HEK293T (cell line): ENCODE measurements around the gene ADRB1.

Experiments used
- CTCF ChIA-PET: fragments of 350-600 bp; formaldehyde crosslinking; extraction: SDS; loops from one replicate; lab custom pipeline; 2021; ENCODE audit warnings: antibody characterized with exemption, inconsistent platforms; lab: Yijun Ruan, JAX
- POLR2A ChIA-PET: fragments of 350-600 bp; formaldehyde crosslinking; extraction: SDS; loops from one replicate; lab custom pipeline; 2020; ENCODE audit warnings: antibody characterized with exemption, inconsistent platforms; lab: Yijun Ruan, JAX
- DNase-seq: peaks from one replicate; pipeline ENCODE4 v3.0.0; 2012; ENCODE audit warnings: mixed read lengths; ENCODE audit errors: extremely low spot score
- ARNT ChIP-seq: fragments of 450-650 bp; IDR thresholded peaks from 2 replicates; pipeline ENCODE4 v1.6.1; 2017; ENCODE audit warnings: mild to moderate bottlenecking
- BHLHE40 ChIP-seq: fragments of 450-650 bp; IDR thresholded peaks from 2 replicates; pipeline ENCODE4 v1.6.1; 2016; ENCODE audit warnings: mild to moderate bottlenecking, moderate library complexity, borderline replicate concordance
- CTBP1 ChIP-seq: fragments of 450-650 bp; IDR thresholded peaks from 2 replicates; pipeline ENCODE4 v1.6.1; 2016; ENCODE audit warnings: borderline replicate concordance
- ELF4 ChIP-seq: fragments of 450-650 bp; IDR thresholded peaks from 2 replicates; pipeline ENCODE4 v1.6.1; 2017; ENCODE audit warnings: antibody characterized with exemption
- FOXA1 ChIP-seq: fragments of 450-650 bp; IDR thresholded peaks from 2 replicates; pipeline ENCODE4 v1.6.1; 2016; ENCODE audit warnings: mild to moderate bottlenecking
- FOXK2 ChIP-seq: fragments of 450-650 bp; IDR thresholded peaks from 2 replicates; pipeline ENCODE4 v1.6.1; 2016; ENCODE audit warnings: mild to moderate bottlenecking
- FOXM1 ChIP-seq: fragments of 450-650 bp; IDR thresholded peaks from 2 replicates; pipeline ENCODE4 v1.6.1; 2017; ENCODE audit warnings: mild to moderate bottlenecking, borderline replicate concordance
- HDGF ChIP-seq: fragments of 450-650 bp; IDR thresholded peaks from 2 replicates; pipeline ENCODE4 v1.6.1; 2017; ENCODE audit warnings: antibody characterized with exemption, borderline replicate concordance
- L3MBTL2 ChIP-seq: fragments of 450-650 bp; conservative IDR thresholded peaks from 2 replicates; pipeline ENCODE4 v1.6.1; 2016; ENCODE audit warnings: mild to moderate bottlenecking
- LEF1 ChIP-seq: fragments of 450-650 bp; IDR thresholded peaks from 2 replicates; pipeline ENCODE4 v1.6.1; 2017; ENCODE audit warnings: mild to moderate bottlenecking, borderline replicate concordance
- NFRKB ChIP-seq: fragments of 450-650 bp; IDR thresholded peaks from 2 replicates; pipeline ENCODE4 v1.6.1; 2016; ENCODE audit warnings: mild to moderate bottlenecking, moderate library complexity
- SP1 ChIP-seq: fragments of 450-650 bp; IDR thresholded peaks from 2 replicates; pipeline ENCODE4 v1.6.1; 2017
- SUZ12 ChIP-seq: fragments of 450-650 bp; IDR thresholded peaks from 2 replicates; pipeline ENCODE4 v1.6.1; 2016; ENCODE audit warnings: mild to moderate bottlenecking
- TARDBP ChIP-seq: fragments of 450-650 bp; IDR thresholded peaks from 2 replicates; pipeline ENCODE4 v1.6.1; 2016
- ZNF384 ChIP-seq: fragments of 450-650 bp; IDR thresholded peaks from 2 replicates; pipeline ENCODE4 v1.6.1; 2016
- TF ChIP-seq, protein P1 (sequence below): fragments of 450-650 bp; IDR thresholded peaks from 2 replicates; pipeline ENCODE4 v1.6.1; 2016

Gene ADRB1

DNA sequence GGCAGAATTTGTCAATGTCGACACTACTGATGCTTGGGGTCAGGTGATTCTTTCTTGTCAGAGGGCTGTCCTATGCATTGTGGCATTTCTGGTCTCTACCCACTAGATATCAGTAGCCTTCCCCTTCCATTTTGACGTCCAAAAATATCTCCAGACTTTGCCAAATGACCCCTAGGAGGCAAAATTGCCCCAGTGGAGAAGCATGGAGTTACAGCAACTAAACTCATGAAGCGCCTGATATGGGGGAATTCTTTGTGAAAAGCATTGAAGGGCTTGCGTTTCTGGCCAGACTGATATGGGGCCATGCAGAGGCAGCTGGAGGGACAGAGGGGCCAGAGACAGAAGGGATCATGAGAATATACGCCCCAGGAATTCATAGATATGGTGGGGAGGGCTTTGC, 43.6 kb downstream of the ADRB1 start:
- CTCF ChIA-PET = interaction anchor here (0.6 kb wide), 1 partner anchor 14 kb away, joined by 3 read pairs; no protein-coding TSS in a partner anchor
- POLR2A ChIA-PET = no interaction called here
- TF ChIP-seq BHLHE40 (no peak), ZNF384 (no peak), LEF1 (no peak), TARDBP (no peak), FOXK2 (no peak), CTBP1 (no peak), FOXM1 (no peak), ARNT (no peak), SUZ12 (no peak), L3MBTL2 (no peak), HDGF (no peak), ELF4 (no peak)
- TF ChIP-seq, protein P1, sequence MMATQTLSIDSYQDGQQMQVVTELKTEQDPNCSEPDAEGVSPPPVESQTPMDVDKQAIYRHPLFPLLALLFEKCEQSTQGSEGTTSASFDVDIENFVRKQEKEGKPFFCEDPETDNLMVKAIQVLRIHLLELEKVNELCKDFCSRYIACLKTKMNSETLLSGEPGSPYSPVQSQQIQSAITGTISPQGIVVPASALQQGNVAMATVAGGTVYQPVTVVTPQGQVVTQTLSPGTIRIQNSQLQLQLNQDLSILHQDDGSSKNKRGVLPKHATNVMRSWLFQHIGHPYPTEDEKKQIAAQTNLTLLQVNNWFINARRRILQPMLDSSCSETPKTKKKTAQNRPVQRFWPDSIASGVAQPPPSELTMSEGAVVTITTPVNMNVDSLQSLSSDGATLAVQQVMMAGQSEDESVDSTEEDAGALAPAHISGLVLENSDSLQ = no peak
- no peak for DNase-seq

DNA sequence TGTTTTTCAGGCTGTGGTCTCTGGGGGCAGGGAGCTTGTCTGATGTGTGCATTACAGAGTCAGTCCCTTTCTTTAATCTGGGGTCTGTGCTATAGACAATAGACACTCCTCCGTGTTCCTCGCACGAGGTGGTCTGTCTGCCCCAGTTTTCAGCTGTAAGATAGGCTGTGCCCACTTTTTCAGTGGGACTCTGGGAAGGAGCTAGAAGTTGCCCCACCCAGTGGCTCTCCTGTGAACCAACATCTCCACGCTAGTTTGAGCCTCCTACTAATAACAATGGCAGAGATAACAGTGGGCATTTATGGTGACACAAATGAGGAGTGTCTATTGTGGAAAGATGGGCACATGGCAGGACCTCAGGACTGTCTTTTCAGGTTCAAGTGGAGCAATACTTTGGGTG, 44.0 kb downstream of the ADRB1 start:
- POLR2A ChIA-PET = no interaction called here
- CTCF ChIA-PET = interaction anchor here (0.6 kb wide), 1 partner anchor 13 kb away, joined by 3 read pairs; no protein-coding TSS in a partner anchor
- no peak for DNase-seq
- TF ChIP-seq ARNT (no peak), ZNF384 (no peak), FOXA1 (no peak), LEF1 (no peak), SP1 (no peak), CTBP1 (no peak), FOXK2 (no peak), NFRKB (no peak), BHLHE40 (no peak), HDGF (no peak), FOXM1 (no peak), L3MBTL2 (no peak), ELF4 (no peak), SUZ12 (no peak), TARDBP (no peak)
- TF ChIP-seq, protein P1 = no peak

DNA sequence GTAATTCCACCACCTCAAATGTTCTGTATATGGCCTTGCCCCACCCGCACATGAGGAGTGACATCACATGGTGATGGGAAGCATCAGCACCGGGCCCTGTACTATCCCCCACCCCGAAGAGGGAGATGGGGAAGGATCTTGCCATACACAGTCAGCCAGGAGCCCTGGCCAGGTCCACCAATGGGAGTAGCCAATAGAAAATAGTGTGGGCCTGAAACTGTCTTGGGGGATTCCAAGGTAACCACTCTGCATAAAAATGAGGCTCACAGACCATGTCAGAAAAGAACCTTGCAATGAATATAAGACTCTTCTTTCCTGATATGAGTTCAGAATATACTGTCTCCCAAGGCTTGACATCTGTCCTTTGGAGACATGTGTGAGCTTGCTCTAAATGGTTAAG, 51.1 kb downstream of the ADRB1 start:
- CTCF ChIA-PET = no interaction called here
- POLR2A ChIA-PET = no interaction called here
- TF ChIP-seq HDGF (no peak), L3MBTL2 (no peak), FOXK2 (no peak), FOXM1 (no peak), CTBP1 (no peak), ELF4 (no peak), SP1 (no peak), TARDBP (no peak), NFRKB (no peak), ZNF384 (no peak), ARNT (no peak), FOXA1 (no peak), BHLHE40 (no peak), SUZ12 (no peak), LEF1 (no peak)
- TF ChIP-seq, protein P1 = no peak
- DNase-seq = no peak

DNA sequence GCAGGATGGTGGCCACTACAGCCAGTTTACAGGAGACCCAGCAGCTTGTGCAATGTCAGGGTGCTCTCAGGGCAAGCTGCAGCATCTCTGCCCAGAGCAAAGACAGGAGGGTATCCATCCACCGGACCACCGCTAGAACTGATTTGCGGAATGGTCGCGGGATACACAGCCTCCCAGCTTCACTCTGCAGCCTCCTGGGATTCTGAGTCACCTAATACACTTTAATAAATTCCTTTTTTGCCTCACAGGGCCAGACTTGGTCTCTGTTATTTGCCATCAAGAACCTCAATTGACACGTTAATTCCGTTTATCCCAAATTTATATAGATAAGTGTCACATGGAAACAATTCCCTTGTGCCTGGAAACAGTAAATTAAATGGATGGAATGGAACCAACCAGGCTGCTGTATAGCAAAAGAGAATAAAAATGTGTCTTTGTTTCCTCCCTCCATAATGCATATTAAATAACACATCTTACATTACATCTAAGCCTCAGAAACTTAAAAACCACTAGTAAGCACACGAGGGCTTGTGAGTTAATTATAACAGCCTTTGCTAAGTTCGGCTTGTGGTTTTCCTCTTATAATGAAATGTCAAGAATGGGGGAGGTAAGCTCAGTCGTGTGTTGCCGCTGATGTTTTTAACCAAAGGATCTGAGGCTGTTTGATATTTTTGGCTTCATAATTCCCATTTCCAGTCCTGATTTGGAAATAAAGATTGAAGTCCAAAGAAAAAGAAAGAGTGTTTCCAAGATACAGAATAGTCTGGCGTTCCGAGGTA, 52.1 kb downstream of the ADRB1 start:
- DNase-seq = no peak
- ChIA-PET POLR2A (no interaction called here), CTCF (interaction anchor here (0.9 kb wide), 1 partner anchor 296 kb away, joined by 3 read pairs; no protein-coding TSS in a partner anchor)
- TF ChIP-seq FOXK2 (no peak), L3MBTL2 (no peak), SP1 (no peak), LEF1 (no peak), FOXM1 (no peak), HDGF (no peak)
- TF ChIP-seq, protein P1 = no peak
